Fibroblast of lung (primary cell): Measurements from ENCODE around the gene DLK1.

Experiments used
- EZH2 ChIP-seq: IDR thresholded peaks from 2 replicates; pipeline ENCODE4 v1.5.1; 2012; ENCODE audit warnings: low read length, control low read depth, mild to moderate bottlenecking; ENCODE audit errors: missing control alignments
- TF ChIP-seq, protein P1 (sequence below), 2 donors: IDR thresholded peaks in 1 of 2; conservative IDR thresholded peaks in 1 of 2; 1 replicate in 1 of 2; 2 replicates in 1 of 2; pipeline ENCODE4 v1.5.1; 2011 to 2012; ENCODE audit warnings: low read length in 2 of 2, control low read depth in 1 of 2, inconsistent platforms in 1 of 2, low read depth in 1 of 2, mild to moderate bottlenecking in 1 of 2

DNA sequence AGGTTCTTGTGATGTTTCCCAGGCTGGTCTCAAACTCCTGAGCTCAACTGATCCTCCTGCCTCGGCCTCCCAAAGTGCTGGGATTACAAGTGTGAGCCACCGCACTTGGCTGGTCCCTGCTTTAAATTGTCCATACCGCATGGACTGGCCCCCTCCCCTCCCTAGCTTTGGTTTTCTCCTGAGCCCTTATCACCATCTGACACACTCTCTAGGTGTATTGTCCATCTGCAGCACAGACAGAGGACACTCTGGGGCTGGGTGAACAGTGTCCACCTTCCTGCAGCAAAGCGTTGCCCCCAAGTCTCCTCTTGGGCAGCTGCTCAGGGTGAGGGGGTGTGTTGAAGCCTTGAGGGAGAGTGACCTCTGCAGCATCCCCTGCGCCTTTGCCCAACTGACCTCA lies 36.0 kb upstream of the DLK1 start:
- TF ChIP-seq, protein P1, sequence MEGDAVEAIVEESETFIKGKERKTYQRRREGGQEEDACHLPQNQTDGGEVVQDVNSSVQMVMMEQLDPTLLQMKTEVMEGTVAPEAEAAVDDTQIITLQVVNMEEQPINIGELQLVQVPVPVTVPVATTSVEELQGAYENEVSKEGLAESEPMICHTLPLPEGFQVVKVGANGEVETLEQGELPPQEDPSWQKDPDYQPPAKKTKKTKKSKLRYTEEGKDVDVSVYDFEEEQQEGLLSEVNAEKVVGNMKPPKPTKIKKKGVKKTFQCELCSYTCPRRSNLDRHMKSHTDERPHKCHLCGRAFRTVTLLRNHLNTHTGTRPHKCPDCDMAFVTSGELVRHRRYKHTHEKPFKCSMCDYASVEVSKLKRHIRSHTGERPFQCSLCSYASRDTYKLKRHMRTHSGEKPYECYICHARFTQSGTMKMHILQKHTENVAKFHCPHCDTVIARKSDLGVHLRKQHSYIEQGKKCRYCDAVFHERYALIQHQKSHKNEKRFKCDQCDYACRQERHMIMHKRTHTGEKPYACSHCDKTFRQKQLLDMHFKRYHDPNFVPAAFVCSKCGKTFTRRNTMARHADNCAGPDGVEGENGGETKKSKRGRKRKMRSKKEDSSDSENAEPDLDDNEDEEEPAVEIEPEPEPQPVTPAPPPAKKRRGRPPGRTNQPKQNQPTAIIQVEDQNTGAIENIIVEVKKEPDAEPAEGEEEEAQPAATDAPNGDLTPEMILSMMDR (conservative IDR thresholded peaks at IDR 0.05 in 1 of 2, IDR thresholded peaks at IDR 0.05 in 1 of 2; ENCODE audit: low read depth in 1 of 2, low read length in 2 of 2) = no peak
- TF ChIP-seq EZH2 = no peak
